ENCODE data around the gene ZNF574.

DNA sequence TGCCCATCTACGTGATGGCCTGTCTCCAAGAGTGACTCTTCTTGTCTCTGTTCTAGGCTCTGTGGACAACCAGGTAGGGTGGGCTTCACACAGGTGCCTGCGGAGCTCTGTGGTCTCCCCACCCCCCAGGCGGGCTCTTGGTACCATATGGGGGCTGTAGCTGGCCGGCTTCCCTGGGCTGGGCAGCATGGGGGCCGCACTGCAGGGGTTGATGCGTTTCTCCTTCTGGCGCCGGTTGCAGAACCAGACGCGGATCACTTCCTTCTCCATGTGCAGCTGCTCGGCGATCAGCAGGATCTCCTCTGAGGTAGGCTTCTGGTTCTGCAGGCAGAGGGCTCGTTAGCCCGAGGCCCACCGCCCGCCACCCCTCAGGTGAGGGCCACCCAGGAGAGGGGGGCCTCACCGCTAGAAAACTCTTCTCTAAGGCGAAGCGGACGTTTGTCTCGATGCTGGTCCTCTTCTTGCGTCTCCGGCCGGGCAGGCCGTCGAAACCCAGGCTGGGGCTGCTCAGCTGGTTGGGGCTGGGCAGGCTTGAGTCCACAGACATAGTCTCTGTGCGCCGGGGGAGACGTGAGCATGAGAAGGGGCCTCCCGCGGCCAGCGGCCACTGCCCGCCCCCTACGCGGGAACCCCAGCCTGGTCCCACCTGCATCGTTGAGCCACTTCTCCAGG, 19.3 kb downstream of the ZNF574 start:
- TF ChIP-seq, protein P1, sequence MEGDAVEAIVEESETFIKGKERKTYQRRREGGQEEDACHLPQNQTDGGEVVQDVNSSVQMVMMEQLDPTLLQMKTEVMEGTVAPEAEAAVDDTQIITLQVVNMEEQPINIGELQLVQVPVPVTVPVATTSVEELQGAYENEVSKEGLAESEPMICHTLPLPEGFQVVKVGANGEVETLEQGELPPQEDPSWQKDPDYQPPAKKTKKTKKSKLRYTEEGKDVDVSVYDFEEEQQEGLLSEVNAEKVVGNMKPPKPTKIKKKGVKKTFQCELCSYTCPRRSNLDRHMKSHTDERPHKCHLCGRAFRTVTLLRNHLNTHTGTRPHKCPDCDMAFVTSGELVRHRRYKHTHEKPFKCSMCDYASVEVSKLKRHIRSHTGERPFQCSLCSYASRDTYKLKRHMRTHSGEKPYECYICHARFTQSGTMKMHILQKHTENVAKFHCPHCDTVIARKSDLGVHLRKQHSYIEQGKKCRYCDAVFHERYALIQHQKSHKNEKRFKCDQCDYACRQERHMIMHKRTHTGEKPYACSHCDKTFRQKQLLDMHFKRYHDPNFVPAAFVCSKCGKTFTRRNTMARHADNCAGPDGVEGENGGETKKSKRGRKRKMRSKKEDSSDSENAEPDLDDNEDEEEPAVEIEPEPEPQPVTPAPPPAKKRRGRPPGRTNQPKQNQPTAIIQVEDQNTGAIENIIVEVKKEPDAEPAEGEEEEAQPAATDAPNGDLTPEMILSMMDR (IDR thresholded peaks at IDR 0.05): no peak
- TF ChIP-seq POLR2A (IDR thresholded peaks at IDR 0.05): no peak
